IPS-20b (cell line): Measurements from ENCODE around the gene FRAS1.

Experiments
- H3K27ac ChIP-seq: one replicate; pipeline ENCODE4 v1.5.1; 2013; ENCODE audit warnings: low read length
- H3K27me3 ChIP-seq: 2 replicates; pipeline ENCODE4 v1.6.1; 2013; ENCODE audit warnings: mild to moderate bottlenecking, low read length, inconsistent platforms; ENCODE audit not compliant: insufficient read depth
- H3K36me3 ChIP-seq: 2 replicates; pipeline ENCODE4 v1.6.1; 2013; ENCODE audit warnings: low read depth, mild to moderate bottlenecking, inconsistent platforms, low read length, moderate library complexity; ENCODE audit not compliant: insufficient read depth
- H3K4me1 ChIP-seq: 2 replicates; pipeline ENCODE4 v1.6.1; 2013; ENCODE audit warnings: mild to moderate bottlenecking, control low read depth, inconsistent platforms, low read length, moderate library complexity; ENCODE audit not compliant: insufficient read depth
- H3K4me3 ChIP-seq: 2 replicates; pipeline ENCODE4 v1.5.1; 2013; ENCODE audit warnings: mild to moderate bottlenecking, low read length, inconsistent platforms
- H3K9ac ChIP-seq: 2 replicates; pipeline ENCODE4 v1.6.1; 2013; ENCODE audit warnings: low read depth, mild to moderate bottlenecking, inconsistent platforms, low read length, moderate library complexity
- H3K9me3 ChIP-seq: 2 replicates; pipeline ENCODE4 v1.6.1; 2013; ENCODE audit warnings: mild to moderate bottlenecking, low read depth, low read length, inconsistent platforms; ENCODE audit not compliant: insufficient read depth

Gene FRAS1

GRCh38 chr4:78129383-78130108 is 72.4 kb downstream of the FRAS1 start:
- H3K27me3 ChIP-seq = no peaks in the 10 kb centered on the region
- H3K27ac ChIP-seq = no peak overlapping the region
- H3K9me3 ChIP-seq = 0 out of 2 replicates have a peak, but pooled peaks cover 4% of the 10 kb centered on the region
- no peaks in the 10 kb centered on the region for H3K36me3 ChIP-seq
- H3K4me3 ChIP-seq = no peak overlapping the region
- H3K9ac ChIP-seq = no peak overlapping the region
- H3K4me1 ChIP-seq = peaks cover 22% of the 10 kb centered on the region; the same call in 1 of the 2 replicates

- H3K36me3 ChIP-seq = no peaks in the 10 kb centered on the region
- no peak overlapping the region for H3K4me3 ChIP-seq
- H3K9me3 ChIP-seq = 0 out of 2 replicates have a peak, but pooled peaks cover 4% of the 10 kb centered on the region
- no peaks in the 10 kb centered on the region for H3K27me3 ChIP-seq
- H3K27ac ChIP-seq = no peak overlapping the region
- H3K4me1 ChIP-seq = peaks cover 19% of the 10 kb centered on the region; the same call in 1 of the 2 replicates
- no peak overlapping the region for H3K9ac ChIP-seq
Measured at GRCh38 chr4:78131403-78131802, 74.3 kb downstream of the FRAS1 start.

GRCh38 chr4:78136109-78137081 is 79.3 kb downstream of the FRAS1 start:
- no peak overlapping the region for H3K27ac ChIP-seq
- no peak overlapping the region for H3K9ac ChIP-seq
- no peak overlapping the region for H3K4me3 ChIP-seq

GRCh38 chr4:78137532-78137931 is 80.4 kb downstream of the FRAS1 start:
- H3K27me3 ChIP-seq = no peaks in the 10 kb centered on the region
- no peak overlapping the region for H3K9ac ChIP-seq
- H3K27ac ChIP-seq = no peak overlapping the region
- no peaks in the 10 kb centered on the region for H3K9me3 ChIP-seq
- H3K4me1 ChIP-seq = no peaks in the 10 kb centered on the region; the same call in 1 of the 2 replicates
- no peak overlapping the region for H3K4me3 ChIP-seq
- no peaks in the 10 kb centered on the region for H3K36me3 ChIP-seq

More at GRCh38 chr4:78136109-78137081, 79.3 kb downstream of the FRAS1 start:
- Histone ChIP-seq H3K36me3 (no peaks in the 10 kb centered on the region), H3K27me3 (no peaks in the 10 kb centered on the region), H3K4me1 (peaks cover 7% of the 10 kb centered on the region; the same call in 1 of the 2 replicates), H3K9me3 (no peaks in the 10 kb centered on the region)

GRCh38 chr4:78138252-78138651 is 81.1 kb downstream of the FRAS1 start:
- Histone ChIP-seq H3K4me3 (no peak overlapping the region), H3K27ac (no peak overlapping the region), H3K9me3 (no peaks in the 10 kb centered on the region), H3K36me3 (no peaks in the 10 kb centered on the region), H3K4me1 (no peaks in the 10 kb centered on the region), H3K27me3 (no peaks in the 10 kb centered on the region), H3K9ac (no peak overlapping the region)

GRCh38 chr4:78143634-78144033 is 86.5 kb downstream of the FRAS1 start:
- Histone ChIP-seq H3K4me3 (no peak overlapping the region), H3K27ac (no peak overlapping the region), H3K4me1 (peaks cover 5% of the 10 kb centered on the region; the same call in 1 of the 2 replicates), H3K36me3 (no peaks in the 10 kb centered on the region), H3K27me3 (no peaks in the 10 kb centered on the region), H3K9ac (no peak overlapping the region), H3K9me3 (no peaks in the 10 kb centered on the region)

- Histone ChIP-seq H3K4me3 (no peak overlapping the region), H3K27me3 (no peaks in the 10 kb centered on the region), H3K9me3 (no peaks in the 10 kb centered on the region), H3K36me3 (no peaks in the 10 kb centered on the region), H3K4me1 (peaks cover 14% of the 10 kb centered on the region; the same call in 1 of the 2 replicates), H3K27ac (no peak overlapping the region), H3K9ac (no peak overlapping the region)
Measured at GRCh38 chr4:78145008-78145407, 87.9 kb downstream of the FRAS1 start.

- H3K36me3 ChIP-seq = no peaks in the 10 kb centered on the region
- no peaks in the 10 kb centered on the region for H3K9me3 ChIP-seq
- no peaks in the 10 kb centered on the region for H3K27me3 ChIP-seq
- no peak overlapping the region for H3K4me3 ChIP-seq
- H3K27ac ChIP-seq = no peak overlapping the region
- no peak overlapping the region for H3K9ac ChIP-seq
- H3K4me1 ChIP-seq = peaks cover 14% of the 10 kb centered on the region; the same call in 1 of the 2 replicates
Measured at GRCh38 chr4:78145622-78146021, 88.5 kb downstream of the FRAS1 start.

GRCh38 chr4:78149751-78150542 is 92.8 kb downstream of the FRAS1 start:
- Histone ChIP-seq H3K27ac (no peak overlapping the region), H3K36me3 (no peaks in the 10 kb centered on the region), H3K9ac (no peak overlapping the region), H3K4me1 (peaks cover 20% of the 10 kb centered on the region; the same call in 1 of the 2 replicates), H3K27me3 (no peaks in the 10 kb centered on the region), H3K4me3 (no peak overlapping the region), H3K9me3 (no peaks in the 10 kb centered on the region)

GRCh38 chr4:78150543-78150864 is 93.4 kb downstream of the FRAS1 start:
- H3K36me3 ChIP-seq = no peaks in the 10 kb centered on the region
- no peaks in the 10 kb centered on the region for H3K27me3 ChIP-seq
- no peak overlapping the region for H3K27ac ChIP-seq
- no peaks in the 10 kb centered on the region for H3K9me3 ChIP-seq
- no peak overlapping the region for H3K9ac ChIP-seq
- no peak overlapping the region for H3K4me3 ChIP-seq
- peaks cover 22% of the 10 kb centered on the region; the same call in 1 of the 2 replicates for H3K4me1 ChIP-seq

GRCh38 chr4:78152795-78153194 is 95.7 kb downstream of the FRAS1 start:
- H3K4me3 ChIP-seq = no peak overlapping the region
- H3K27me3 ChIP-seq = no peaks in the 10 kb centered on the region
- no peaks in the 10 kb centered on the region for H3K36me3 ChIP-seq
- no peaks in the 10 kb centered on the region for H3K9me3 ChIP-seq
- H3K4me1 ChIP-seq = peaks cover 33% of the 10 kb centered on the region
- H3K9ac ChIP-seq = no peak overlapping the region
- no peak overlapping the region for H3K27ac ChIP-seq
